T follicular helper cell (primary cell): ENCODE measurements around the gene ADORA2B.

ENCODE experiments used
- DNase-seq: peaks from one replicate; pipeline ENCODE4 v3.0.0-alpha.2; 2020; ENCODE audit warnings: low read depth

ADORA2B gene

GRCh38 chr17:15996322-15996721 lies 51.4 kb downstream of the ADORA2B start:
- no peak for DNase-seq

- no peak for DNase-seq
These were observed 53.2 kb downstream of the ADORA2B start for GRCh38 chr17:15998031-15998562.

DNA sequence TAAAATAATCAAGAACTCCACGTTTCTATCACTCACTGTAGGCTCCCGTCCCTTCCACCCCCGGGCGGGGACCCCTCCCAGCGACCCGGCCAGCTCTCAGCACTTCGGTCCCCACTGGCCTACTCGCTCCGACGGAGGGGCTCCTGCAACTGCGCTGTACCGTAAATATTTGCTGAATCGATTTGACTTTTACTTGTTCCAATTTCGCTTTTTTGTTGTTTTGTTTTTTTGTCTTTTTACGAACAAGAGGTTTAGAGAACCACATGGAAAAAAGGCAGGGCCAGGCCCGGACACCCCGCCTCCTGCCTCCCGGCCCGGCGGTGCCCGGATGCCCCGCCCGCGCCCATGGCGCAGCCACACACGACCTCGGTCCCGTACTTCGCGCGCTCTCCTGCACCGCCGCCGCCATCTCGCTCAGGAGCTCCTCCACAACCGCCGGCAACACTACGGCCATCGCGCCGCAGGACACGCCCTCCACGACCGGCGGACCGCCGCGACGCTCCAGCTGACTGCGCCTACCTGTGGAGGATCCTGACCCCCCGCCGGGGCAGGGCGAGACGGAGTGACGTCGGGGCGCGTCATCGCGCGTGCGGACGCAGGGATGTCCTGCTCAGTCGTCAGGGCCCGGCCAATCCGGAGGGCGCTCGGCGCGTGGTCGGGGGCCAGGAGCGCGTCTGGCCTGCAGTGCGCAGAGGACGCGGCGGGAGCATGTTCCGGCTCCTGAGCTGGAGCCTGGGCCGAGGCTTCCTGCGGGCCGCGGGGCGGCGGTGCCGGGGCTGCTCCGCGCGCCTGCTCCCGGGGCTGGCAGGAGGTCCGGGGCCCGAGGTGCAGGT lies 54.4 kb downstream of the ADORA2B start, which contains the start of the genes TTC19 and ZSWIM7:
Gene TTC19, plus strand, starts transcription at position 684 of the 833 bp plus-strand sequence. Its CDS starts 25 bp downstream, at position 709.
Gene ZSWIM7, minus strand, starts transcription at position 564 of the 833 bp plus-strand sequence. Its CDS starts 110 bp downstream, at position 454.
- peak; percentile 79 for DNase-seq

- DNase-seq = no peak
These were observed 55.3 kb downstream of the ADORA2B start for GRCh38 chr17:15999974-16000827.

DNA sequence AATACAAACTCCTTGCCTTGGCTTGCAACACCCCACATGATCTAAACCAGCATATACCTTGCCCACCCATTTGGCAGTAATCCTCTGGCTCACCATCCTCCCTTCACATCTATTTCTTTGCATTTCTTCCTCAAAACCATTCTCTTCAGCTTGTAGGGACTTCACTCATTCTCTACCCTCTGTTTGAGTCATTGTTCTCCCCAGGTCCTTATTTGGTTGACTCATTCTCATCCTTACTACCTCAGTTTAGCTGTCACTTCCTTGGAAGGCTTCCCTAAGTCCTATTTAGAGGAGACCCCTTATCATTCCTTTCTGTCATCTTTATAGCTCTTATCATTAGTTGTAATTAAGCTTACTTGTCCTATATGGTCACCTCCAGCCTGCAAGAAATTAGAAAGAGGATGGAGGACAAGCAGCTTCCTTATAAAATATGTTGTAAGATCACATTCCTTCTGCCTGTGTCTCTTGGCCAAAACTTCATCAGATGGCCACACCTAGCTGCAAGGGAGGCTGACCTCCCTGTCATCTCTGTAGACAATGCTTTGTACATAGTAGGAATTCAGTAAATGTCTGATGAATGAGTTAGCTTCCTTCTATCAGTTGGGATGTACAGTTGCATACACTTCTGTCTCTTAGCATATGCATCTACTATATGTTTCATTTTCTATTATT lies 56.4 kb downstream of the ADORA2B start:
- no peak for DNase-seq

DNA sequence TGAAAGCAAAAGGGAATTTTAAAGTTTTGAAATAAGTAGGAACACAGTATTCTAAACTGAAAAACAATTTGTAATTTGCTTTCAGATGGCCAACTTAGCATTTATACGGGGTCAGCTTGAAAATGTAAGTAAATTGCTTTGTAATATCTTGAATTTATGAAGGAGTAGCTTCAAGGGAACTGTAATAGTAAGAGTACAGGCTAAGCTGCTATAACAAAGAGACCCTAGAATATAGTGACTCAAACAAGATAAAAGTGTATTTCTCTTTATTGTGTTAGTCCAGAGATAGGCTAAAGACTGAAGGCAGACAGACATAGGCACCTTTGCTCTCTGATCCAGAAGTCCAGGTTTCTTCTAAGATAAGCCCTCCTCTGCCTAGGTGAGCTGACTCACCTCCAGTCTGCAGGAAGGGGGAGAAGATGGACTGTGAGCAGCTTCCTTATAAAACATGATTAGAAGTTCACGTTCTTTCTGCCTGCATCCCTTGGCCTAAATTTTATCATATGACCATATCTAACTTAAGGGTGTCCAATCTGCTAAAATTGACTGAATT lies 57.9 kb downstream of the ADORA2B start:
- no peak for DNase-seq

- DNase-seq = no peak
These were observed 58.9 kb downstream of the ADORA2B start for GRCh38 chr17:16003841-16004240.

GRCh38 chr17:16005636-16006035 lies 60.7 kb downstream of the ADORA2B start:
- no peak for DNase-seq

DNA sequence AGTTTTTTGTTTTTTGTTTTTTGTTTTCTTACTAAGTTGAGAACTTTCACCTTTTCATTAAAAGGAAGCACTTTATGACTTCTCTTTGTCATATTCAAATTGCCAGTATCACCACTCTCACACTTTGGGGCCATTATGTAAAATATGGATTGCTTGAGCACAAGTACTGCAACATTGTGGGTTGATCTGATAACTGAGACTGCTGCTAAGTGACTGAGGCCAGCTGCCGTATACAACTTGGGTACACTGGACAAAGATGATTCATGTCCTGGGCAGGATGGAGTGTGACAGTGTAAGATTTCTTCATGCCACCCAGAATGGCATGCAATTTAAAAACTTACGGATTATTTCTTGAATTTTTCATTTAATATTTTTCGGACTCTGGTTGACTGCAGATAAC lies 62.5 kb downstream of the ADORA2B start:
- no peak for DNase-seq

- DNase-seq = no peak
These were observed 69.0 kb downstream of the ADORA2B start for GRCh38 chr17:16013943-16014407.

DNA sequence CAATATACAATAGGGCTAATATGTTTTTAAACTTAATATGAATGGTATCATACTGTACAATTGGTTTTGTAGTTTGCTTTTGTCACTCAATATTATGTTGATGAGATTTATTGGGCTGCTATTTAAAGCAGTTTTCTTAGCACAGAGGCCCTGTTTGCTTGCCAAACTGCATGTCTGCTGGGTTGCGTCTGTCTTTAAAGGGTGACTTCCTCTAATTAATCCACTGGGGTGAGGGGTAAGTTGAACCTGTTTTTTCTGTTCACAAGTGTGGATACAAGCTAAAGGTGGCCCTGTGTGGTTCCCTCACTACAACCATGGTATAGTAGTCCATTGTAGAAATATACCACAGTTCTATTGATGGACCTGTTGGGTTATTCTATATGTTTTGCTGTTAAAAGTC lies 74.4 kb downstream of the ADORA2B start:
- no peak for DNase-seq

- DNase-seq = no peak
These were observed 79.0 kb downstream of the ADORA2B start for GRCh38 chr17:16023881-16024280.

DNA sequence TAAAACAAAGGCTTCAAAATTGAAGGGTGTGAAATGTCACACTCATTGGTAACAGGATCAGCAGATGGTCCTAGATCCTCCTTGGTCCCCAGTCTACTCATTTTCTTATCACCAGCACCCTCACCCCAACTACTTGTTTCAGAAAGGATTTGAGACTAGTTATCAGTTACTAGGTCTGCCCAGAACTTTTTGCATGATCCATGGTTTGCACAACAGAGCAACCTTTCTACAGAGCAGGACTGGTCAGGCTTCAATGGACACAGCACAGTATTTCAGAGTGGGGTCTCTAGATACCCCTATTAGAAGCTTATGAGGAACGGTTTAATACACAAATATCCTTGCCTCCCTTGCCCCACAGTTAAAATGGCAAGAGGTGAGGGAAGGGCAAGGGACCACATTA lies 80.3 kb downstream of the ADORA2B start:
- DNase-seq = no peak
